Stimulated activated CD8-positive, alpha-beta memory T cell treated with anti-CD3 and anti-CD28 coated beads, Interleukin-12 subunit alpha, Interleukin-12 subunit beta, amount 100 ng/mL, for 24 hours (primary cell): ENCODE results near the gene DPYD.
"Not testable (repeated sequence)": the region's sequence is repeated elsewhere in the genome, so short reads cannot be mapped to it uniquely, and the experiment has no call there.

ENCODE experiments used
- DNase-seq: peaks from one replicate; pipeline ENCODE4 v3.0.0-alpha.2; 2020; ENCODE audit errors: extremely low read depth

DPYD gene

DNA sequence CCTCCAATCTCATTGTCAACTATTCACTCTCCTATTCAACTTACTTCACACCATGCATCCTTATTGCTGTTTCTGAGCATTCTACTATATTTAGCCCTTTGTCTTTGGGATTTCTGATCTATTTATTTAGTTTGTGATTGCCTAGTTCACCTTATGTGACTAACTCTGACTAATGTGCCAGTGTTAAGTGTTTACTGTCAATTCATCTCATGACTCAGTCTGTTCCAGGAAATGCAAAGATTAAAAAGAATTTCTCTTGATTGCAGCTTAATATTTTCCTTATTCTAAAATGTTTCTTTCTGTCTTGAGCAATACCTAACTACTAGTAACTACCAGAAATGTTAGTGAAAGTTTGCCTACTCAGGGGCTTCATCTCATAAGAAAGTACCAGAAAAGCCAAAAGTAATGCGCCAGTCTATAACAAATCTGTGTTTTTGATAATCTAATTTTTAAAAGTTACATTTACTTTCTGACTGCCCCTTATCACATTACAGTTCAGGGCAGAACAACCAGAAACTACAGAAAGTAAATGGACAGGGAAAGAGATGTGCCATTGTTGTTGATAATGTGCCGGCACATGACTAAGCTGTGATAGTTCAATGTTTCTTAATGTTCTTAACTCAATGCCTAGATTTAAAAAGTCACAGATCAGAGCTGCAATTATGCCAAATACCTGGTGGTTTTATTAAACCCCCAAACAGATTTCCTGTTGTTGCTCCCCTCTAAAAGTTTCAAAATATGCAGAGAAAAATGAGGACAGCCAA is 642.8 kb downstream of the DPYD start:
- no peak for DNase-seq

DNA sequence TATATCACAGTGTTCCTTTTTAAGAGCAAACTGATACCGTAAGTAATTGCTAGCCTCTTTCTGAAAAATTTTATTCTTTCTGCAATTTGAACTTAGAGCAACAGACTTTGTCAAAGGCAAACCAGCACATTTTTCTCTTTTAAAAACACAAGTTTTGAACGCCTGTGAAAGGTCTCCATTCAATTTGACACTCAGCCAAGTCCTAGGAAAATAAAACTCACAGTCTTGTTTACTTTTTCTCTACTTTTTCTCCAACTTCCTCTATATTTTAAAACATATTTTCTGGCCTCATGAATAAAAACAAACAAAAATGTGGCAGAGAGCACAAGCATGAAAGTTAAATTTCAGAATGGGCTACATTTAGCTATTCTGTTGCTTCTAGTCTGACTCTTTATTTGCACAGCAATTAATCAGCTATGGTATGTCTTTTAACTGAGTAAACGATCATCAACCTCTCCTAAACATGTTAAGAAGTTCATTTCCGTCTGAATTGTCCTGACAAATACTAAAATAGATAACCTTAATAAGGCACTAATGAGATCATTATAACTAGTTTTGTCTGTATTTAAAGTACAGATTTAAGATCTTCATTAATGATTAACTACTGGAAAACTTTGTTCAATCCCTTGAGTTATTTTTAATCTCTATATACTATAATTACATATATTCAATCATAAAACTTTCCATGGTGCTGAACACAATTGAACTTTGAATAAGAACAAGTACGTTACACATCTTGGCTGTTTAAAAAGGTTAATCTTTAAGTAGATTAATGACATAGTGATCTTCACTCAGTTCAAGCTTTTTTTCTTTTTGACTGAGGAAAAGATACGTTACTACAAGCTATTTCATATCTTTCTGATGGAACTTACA is 648.7 kb downstream of the DPYD start:
- no peak for DNase-seq

DNA sequence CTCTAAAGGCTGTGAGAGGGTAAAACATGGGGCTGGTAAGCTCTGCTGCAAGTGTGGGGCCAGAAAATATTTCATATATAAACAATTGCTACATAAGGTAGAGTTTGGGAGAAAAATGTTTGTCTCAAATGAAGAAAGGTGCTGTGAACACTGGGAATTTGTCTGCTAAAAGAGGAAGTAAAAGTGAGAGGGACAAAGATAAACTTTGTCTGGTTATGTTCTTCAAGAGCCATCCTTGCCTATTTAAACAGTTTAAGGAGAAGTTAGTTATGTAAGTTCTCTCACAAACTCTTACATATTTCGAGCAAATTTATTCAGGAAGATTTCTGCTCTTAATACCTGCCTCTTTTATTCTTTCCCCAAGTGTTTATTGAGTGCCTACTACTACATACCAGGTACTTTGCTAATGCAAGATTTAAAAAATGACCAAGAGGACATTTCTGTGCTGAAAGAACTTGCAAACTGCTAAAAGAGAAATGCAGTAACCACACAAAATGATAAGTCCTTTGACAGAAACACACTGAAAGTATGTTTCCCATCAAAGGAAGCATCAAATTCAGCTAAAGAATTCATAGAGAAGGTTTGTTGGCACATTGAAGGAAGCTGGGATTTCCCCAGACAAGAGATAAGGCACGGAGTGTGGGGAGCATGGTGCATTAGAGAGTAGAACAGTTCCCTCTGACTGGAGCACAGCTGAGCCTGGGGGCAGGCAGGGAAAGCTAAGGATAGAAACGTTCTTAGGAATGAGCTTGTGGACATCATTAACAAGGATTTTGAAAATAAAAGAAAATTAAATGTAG is 650.1 kb downstream of the DPYD start:
- DNase-seq = no peak

DNA sequence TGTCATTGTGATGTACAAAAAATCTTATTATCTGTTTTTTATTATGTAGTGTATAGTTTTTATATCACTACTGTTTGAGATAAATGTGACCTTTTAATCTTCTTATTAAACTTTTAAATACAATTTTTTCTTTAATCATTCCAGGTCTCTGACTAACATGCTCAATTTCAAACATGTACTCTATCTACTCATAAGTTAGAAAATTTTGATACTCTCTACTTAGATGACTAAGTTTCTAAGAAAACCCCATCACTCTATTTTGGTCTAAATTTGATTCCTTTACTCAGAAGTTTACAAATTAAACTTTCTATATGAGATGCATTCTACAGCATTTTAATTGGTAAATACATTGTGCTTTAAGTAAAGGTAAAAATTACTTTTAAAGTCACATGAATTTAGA is 655.2 kb downstream of the DPYD start:
- no peak for DNase-seq

DNA sequence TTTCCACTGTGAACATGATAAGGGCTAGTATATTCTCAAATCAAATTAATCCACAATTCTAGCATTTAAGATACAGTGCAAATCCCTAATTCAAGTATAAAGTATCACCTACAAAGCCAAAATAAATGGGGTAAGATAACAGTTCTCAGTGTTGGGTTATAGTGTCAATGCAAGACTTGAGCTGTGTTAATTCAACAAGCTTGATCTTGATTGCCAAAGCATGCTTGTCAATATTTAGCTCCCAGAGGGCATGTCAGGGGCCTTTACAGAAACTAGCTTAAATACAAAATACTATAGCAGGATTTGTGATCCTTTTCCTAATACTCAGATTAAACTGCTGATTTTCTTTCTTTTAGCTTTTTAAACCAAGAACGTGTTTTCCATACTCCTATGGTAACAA is 658.0 kb downstream of the DPYD start:
- no peak for DNase-seq

DNA sequence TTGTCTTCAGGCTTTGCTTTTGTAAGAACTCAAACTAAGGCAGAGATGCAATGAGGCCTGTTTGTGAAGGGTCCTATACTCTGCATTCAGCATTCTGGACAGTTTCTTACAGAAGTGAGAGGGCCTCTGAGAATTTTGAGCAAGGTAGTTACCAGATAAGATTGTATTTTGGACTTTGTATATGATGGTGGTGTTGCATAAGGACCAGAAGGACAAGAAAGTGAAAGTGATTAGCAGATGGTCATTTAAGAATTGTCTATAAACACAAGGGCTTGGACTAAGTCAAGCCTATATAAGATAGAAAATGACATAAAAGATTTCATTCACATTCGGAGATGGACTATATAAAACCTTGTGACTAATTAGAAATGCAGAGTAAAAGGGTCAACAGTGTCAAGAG is 662.2 kb downstream of the DPYD start:
- no peak for DNase-seq

DNA sequence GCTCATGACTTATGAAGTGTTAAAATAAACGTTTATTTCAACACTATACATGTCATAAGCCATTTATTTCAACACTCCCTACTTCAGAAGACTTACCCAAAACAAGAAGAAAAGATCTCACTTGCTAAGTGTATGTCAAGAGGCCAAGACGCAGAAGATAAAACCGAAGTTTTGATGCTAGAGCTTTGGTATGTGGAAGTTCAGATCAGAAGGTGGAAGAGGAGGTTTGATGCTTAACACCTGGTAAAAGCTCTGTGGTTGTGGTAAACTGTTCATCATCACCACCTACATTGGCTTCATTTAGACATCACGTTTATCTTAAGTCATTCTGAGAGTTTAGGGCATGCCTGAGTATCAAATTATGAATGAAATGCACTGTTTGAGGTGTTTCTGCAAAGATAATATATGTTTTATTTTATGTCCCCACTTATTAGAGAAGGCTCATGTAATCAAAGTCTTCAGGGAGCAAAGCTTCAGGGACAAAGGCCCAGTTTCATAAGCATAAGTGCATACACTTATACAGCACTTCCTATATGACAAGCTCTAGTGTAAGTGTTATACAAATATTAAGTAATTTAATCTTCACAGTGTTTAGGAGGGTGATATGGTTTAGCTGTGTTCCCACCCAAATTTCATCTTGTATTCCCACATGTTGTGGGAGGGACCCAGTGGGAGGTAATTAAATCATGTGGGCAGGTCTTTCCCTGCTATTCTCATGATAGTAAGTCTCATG is 665.9 kb downstream of the DPYD start:
- no peak for DNase-seq

DNA sequence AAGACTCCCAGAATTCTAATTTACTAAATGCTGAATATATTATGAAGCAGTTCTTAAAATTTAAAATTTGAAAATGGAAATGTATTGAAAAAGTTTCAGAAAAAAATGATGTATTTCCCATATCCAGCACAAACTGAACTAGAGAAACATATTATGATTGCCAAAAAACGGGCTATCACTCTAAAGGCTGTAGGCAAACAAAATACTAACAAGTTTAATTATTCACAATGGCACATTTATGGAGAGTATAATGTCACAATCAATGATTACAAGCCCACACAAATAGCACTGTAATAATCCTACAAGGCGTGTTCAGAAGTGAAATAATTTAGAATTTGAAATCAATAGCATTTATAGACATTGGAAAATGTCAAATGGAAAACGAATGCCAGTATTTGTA is 667.9 kb downstream of the DPYD start:
- DNase-seq = no peak

DNA sequence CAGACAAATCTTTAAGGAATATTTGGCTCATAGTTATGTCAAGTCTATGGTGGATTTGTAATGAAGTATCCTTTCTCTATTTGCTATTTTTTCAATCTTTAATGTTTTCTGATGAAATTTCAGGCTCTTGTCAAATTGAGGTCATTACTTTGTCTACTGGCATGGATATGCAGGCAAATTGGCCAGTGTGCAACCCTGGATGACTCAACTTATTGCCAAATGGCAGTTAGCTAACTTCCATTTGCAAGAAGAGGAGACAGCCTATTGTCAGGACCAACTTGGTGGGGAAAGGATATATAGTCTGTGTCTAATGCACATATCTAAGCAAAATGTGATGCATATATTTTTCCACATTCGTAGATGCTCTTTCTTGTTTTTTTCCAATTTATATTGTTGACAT is 668.8 kb downstream of the DPYD start:
- no peak for DNase-seq

DNA sequence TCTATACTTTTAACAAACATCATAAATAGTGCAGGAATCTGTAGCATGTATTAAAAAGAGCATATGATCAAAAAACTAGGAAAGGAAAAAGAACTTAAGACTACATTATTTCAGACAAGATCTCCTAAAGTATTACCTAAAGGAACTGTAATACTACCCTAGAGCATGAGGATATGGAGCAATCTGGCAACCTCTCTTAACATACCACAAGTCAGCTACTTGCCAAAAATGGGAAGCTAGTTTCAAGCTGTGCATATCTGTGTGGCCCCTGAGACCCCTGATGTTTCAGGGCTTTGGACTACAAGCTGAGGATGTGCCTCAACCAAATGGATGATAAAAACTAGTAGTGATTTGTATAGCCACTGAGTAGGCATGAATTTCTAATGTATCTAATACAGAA is 673.6 kb downstream of the DPYD start:
- DNase-seq = no peak

DNA sequence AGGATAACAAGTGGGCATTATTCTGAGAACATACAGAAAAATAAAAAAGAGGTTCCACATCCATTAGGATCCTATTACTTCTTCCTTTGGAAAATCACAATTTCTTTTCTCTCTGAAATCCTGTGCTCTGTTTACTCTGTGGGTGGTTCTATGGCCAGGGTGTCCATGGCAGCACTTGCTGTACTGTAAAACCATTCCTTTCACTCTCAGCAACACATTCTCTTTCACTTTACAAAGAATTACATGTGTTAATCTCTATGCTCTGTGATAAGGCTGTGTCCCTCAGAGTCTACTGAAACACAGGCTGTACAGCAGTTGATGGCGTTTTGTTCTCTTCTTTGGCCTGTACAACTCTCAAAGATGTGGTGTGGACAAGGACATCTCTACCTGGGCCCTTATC is 675.2 kb downstream of the DPYD start:
- DNase-seq = no peak

DNA sequence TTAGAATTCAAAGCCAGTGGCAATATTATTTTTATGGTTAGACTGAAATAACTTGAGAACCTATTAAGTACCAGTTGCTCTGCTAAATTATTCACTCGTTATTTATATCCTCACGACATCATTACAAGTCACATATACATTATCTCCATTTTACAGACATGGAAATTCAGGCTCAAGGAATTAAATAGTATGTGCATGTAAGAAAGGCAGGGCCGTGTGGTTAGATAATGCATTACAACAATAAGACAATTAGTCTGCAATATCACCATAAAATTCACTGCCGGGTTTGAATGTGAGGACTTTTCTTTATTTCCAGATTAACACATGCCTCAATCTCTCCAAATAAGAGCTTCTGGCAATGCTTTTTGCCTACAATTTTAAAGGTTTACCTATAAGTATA is 675.8 kb downstream of the DPYD start:
- no peak for DNase-seq

DNA sequence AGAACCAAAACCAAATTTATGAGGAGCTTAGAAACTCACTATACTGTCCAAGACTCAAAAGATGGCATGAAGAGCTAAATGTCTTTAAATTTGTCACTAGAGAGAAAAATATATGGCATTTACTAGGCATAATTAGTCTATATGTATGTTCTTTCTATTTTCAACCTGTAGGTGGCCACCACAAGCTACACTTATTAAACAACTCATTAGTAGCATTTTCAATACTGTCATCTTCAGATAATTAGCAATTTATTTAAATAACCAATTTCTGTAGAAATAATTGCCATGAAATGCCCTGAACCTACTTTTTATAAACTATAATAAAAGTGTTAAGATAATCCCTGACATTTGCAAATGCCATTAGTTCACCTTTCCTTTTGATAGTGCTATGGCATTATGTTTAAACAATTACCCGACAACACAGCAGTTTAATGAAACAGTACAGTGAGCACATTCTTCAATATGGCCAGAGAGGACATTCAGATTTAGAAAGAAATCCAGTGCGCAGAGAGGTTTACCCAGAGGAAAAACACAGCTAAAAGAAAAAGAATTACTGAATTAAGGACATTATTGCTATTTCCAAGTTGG is 676.8 kb downstream of the DPYD start:
- DNase-seq = no peak

DNA sequence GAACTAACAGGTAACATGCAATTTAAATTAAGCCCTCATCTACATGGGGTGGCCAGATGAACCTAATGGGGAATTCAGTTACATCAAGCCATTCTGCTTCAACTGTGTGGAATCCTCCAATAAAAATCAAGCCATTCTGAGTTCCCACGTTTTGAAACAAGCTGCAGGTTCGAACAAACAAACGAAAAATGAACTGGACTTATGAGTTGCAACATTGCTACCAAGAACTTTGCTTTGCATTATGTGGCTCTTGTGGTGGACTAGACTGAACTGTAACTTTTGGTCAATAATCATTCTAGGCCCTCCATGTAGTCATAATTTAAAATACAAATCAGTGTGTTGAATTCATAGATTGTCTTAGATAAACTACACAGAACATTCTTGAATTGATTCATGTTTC is 682.0 kb downstream of the DPYD start:
- DNase-seq = no peak

DNA sequence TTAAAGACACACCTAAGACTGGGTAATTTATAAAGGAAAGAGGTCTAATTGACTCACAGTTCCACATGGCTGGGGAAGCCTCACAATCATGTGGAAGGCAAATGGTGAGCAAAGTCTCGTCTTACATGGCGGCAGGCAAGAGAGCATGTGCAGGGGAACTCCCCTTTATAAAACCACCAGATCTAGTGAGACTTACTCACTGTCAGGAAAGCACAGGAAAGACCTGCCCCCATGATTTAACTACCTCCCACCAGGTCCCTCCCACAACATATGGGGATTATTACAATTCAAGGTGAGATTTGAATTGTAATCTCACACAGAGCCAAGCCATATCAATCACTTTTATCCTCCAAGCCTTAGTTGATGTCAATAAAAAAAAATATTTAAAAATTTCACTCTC is 689.5 kb downstream of the DPYD start:
- DNase-seq = not testable (repeated sequence)

DNA sequence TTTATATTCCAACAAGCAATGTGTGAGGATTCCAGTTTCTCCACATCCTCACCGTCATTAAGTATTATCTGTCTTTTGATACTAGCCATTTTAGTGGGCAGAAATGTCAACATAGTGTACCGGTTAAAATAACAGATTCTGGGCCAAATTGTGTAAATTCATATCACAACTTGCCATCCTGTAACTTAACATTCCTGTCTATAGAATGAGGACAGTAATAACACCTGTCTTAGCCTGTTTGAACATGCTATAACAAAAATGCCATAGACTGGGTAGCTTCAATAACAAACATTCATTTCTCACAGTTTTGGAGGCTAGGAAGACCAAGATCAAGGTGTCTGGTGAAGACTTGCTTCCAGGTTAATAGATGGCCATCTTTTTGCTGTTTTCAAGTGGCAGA is 708.2 kb downstream of the DPYD start:
- DNase-seq = no peak

DNA sequence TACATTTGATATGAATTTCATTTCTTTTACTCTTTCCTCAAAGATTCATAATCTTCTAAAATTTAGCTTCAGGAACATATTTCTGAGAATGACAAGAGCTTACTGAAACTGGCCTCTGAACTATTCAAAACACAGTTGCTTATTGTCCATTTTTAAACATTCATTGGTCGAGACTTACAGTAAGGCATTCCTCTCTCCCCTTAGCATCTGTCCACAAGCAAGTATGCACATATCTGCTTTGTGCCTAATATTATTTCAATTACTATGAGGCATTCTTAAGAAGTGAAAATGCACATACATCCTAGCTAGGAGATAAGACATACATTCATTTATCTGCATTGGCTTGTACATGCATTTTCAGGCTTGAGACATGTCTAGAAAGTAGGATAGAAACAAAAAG is 710.5 kb downstream of the DPYD start:
- no peak for DNase-seq

DNA sequence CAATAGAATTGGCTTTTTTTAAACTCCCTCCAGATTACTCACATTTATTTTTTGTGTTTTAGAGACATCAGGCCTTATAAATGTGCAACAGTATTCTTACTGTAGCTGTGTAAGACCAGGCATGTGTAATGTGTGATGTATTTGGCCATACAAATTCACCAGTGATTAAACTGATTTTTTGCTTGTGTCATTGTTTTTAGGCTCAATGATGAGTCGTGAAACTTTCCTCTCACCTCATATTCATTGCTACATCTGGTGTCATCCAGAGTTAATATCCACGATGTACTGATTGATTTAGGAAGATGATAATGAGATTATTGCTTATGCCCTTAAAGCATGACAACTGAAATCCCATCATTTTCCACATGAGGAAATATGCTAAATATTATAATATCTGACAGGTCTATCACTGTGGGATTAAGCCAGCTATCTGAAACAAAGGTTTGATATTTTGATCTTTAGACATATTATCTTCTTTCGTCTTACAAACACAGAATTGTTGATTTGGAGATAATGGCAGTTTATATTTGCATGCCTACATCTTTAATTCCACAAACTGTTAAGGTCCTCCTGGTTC is 711.4 kb downstream of the DPYD start:
- no peak for DNase-seq

DNA sequence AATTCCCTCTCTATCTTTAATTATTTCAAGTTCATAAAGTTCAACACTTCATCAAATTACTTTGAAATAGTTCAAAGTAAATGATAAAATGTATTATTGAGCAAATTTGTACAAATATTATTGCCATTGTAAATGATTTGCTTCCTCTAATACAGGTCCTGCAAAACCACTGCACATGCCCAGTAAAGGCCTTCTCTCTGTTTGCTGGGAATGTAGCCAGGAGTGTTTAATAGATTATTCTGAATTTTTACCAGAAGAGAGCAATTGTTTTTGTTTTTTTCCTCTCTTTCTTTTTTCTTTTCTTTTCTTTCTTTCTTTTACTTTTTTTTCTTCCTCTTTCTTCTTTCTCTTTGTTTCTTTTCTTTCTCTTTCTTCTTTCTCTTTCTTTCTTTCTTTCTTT is 713.0 kb downstream of the DPYD start:
- DNase-seq = no peak

DNA sequence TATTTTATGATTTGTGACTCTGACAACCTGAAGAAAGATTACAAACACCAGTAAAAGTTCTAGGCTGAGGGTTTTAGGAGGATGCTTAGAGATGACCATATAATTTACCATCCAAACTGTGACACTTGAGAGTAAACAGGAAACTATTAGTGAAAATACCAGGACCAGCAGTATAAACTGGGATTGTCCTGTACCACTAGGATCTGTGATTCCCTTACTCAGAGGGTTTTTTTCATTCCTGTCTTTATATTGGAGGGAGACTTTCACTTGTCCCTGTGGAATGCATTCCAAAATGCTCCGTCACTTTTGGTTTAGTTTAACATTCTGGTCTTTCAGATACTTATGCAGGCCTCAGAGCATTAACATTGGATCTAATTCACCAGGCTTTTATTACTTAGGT is 716.4 kb downstream of the DPYD start:
- no peak for DNase-seq
